Activated CD4-positive, alpha-beta T cell treated with anti-CD3 and anti-CD28 coated beads, Interleukin-2, amount 50 U/mL, for 16 hours (primary cell): Measurements from ENCODE around the gene CNPY3.
A peak's percentile ranks its signal among the peaks of the same experiment; 100 is the strongest.
"Not testable (repeated sequence)": the region's sequence is repeated elsewhere in the genome, so short reads cannot be mapped to it uniquely, and the experiment has no call there.

Source experiments
- DNase-seq: peaks from one replicate; pipeline ENCODE4 v3.0.0-alpha.2; 2020

The CNPY3 gene

DNA sequence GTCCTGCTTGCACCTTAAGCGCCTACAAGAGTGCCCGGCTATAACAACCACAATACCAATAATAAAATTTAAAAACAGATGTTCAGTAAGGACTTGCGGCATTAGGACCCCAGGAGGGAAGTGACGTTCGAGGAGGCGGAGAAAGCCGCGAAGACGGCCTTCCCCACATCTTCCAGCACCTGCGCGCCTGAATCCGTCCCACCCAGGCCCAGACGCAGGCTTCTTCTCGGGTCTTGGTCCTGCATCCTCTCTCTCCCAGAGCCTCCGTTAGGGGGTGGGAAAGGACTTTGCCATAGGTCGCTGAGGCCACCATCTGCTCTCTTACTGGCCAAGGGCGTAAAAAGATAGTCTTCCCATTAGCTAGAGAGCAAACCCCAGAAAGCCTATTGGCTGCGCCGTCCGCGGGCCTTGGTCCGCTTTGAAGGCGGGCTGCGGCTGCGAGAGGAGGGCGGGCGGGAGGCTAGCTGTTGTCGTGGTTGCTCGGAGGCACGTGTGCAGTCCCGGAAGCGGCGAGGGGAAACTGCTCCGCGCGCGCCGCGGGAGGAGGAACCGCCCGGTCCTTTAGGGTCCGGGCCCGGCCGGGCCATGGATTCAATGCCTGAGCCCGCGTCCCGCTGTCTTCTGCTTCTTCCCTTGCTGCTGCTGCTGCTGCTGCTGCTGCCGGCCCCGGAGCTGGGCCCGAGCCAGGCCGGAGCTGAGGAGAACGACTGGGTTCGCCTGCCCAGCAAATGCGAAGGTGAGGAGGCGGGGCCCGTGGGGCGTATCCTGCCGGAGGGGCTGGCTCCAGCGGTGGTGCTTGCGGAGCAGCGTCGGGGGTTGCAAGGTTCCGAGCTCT lies at the start of gene CNPY3:
CNPY3 (plus strand) TSS at position 495 of the 835 bp plus-strand sequence; CDS start at position 586, 91 bp downstream.
- peak; percentile 98 for DNase-seq

DNA sequence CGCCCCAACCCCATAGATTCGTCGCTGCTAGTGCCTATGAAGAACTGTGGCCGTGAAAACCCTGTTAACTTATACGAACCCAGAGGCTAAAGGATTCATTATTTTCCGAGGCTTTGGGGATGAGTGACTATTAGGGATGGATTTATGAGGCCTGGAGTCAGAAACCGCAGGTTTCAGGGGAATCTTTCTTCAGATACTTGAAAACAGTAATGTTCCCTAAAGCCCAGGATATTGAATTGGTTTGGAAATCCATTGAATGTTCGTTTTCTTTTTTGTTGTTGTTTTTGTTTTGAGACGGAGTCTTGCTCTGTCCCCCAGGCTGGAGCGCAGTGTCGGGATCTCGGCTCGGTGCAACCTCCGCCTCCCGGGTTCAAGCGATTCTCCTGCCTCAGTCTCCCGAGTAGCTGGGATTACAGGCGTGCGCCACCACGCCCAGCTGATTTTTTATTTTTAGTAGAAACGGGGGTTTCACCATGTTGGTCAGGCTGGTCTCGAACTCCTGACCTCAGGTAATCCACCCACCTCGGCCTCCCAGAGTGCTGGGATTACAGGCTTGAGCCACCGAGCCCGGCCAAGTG lies 49.0 kb upstream of the CNPY3 start:
- DNase-seq, result not testable (repeated sequence)

DNA sequence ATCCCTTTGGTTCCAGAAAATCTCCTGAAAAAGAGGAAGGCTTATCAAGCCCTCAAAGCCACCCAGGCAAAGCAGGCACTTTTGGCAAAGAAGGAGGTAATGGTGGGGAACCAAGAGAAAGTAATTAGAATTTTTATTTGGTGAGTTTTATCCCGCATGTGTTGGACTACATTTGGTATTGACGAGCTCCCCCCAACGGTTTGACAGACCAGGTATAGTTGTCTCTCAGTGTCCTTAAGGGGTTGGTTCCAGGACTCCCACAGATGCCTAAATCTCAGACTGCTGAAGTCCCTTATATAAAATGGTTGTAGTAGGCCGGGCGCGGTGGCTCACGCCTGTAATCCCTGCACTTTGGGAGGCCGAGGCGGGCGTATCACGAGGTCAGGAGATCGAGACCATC lies 48.4 kb upstream of the CNPY3 start:
- peak; percentile 12 for DNase-seq

- DNase-seq, result no peak
Measured at GRCh38 chr6:42885702-42886101, 43.6 kb upstream of the CNPY3 start.

DNA sequence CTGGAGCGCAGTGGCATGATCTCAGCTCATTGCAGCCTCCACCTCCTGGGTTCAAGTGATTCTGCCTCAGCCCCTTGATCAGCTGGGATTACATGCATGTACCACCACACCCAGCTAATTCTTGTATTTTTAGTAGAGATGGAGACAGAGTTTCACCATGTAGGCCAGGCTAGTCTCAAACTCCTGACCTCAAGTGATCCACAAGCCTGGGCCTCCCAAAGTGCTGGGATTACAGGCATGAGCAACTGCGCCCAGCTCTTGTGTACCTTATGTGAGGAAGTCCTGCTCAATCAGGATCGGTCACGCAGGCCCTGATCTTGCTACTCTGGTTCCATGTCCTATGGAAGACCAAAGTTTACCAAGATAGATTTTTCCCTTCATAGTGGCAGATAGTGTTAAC lies 41.1 kb upstream of the CNPY3 start:
- not testable (repeated sequence) for DNase-seq

GRCh38 chr6:42889815-42890214 lies 39.5 kb upstream of the CNPY3 start:
- DNase-seq, result peak; percentile 20

- peak; percentile 96 for DNase-seq
Measured at GRCh38 chr6:42890311-42891198, 38.7 kb upstream of the CNPY3 start.

GRCh38 chr6:42891199-42891722 lies 38.0 kb upstream of the CNPY3 start:
- DNase-seq, result no peak

DNA sequence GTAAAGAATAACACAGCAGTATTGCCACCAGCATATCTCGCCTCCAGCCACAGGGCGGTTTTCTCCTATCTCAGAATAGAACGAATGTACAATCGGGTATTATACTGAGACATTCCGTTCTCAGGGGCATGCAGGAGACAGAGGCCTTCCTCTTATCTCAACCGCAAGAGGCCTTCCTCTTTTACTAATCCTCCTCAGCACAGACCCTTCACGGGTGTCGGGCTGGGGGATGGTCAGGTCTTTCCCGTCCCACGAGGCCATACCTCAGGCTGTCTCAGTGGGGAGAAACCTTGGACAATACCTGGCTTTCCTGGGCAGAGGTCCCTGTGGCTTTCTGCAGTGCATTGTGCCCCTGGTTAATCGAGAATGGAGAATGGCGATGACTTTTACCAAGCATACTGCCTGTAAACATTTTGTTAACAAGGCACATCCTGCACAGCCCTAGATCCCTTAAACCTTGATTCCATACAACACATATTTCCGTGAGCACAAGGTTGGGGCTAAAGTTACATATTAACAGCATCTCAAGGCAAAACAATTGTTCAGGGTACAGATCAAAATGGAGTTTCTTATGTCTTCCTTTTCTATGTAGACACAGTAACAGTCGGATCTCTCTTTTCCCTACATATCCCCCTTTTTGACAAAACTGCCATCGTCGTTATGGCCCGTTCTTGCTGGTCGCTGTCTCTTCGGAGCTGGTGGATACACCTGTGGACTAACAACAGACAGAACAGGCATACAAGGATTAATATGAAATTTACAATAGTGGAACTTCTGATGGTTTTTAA lies 35.0 kb upstream of the CNPY3 start:
- DNase-seq, result not testable (repeated sequence)

DNA sequence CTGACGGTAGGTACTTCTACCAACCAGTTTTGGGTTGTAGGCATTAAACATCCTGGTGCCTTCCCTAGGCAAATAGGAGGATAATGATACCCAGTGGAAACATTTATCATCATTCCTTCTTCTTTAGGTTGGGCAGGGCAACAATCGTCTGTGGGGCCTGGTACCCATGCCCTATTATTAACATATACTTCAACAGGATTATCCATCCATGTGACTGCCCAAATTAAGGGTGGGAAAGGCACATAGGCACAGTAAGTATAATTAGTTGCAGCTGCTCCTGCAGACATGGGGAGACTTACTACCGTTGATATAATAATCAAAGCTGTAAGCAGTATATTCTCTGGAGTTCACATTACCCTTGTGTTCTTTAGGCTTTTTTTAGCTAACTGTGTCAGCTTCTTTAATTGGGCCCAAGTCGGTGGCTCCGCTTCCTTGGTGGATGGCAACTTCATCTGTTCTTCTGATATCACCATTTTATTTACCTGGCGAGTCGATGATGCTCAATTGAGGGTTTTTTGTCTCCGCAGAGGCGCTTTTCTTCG lies 33.0 kb upstream of the CNPY3 start:
- DNase-seq, result no peak

DNA sequence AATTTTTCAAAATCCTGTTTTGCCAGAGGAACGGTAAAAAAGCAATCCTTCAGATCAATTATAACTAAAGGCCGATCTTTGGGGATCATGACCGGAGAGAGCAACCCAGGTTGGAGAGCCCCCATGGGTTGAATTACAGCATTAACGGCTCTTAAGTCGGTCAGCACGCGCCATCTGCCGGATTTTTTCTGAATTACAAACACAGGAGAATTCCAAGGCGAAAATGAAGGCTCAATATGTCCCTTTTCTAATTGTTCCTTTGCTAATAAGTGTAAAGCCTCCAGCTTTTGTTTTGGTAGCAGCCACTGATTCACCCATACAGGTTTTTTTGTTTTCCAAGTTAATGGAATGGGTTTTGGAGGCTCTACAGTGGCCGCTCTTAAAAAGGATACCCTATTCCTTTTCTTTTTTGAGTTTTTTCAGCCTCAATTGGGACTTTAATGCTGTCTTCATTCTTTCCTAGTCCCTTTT lies 30.4 kb upstream of the CNPY3 start:
- peak; percentile 78 for DNase-seq

GRCh38 chr6:42899871-42900270 lies 29.4 kb upstream of the CNPY3 start:
- no peak for DNase-seq

GRCh38 chr6:42901538-42901957 lies 27.7 kb upstream of the CNPY3 start:
- peak; percentile 84 for DNase-seq

- not testable (repeated sequence) for DNase-seq
Measured at GRCh38 chr6:42902429-42903263, 26.6 kb upstream of the CNPY3 start.

- no peak for DNase-seq
Measured at GRCh38 chr6:42904467-42904866, 24.8 kb upstream of the CNPY3 start.

DNA sequence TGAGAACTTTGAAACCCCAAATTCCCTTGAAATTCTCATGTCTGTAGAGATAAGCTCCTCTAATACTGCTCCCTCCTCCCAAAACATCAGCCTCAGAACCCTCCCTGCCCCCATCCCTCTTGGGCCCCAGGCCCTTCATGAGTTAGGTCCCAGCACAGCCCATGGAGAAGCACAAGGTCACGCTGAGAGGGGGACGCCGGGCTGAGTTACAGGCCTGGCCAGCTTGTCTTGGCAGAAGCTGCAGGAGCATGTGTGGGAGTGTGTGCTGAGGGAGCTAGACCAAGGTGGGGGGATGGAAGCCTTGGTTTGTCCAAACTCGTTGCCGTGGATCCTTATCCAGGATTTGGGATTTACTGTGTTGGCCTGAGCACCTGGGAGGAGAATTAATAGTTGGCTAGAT lies 21.9 kb upstream of the CNPY3 start:
- DNase-seq, result no peak

DNA sequence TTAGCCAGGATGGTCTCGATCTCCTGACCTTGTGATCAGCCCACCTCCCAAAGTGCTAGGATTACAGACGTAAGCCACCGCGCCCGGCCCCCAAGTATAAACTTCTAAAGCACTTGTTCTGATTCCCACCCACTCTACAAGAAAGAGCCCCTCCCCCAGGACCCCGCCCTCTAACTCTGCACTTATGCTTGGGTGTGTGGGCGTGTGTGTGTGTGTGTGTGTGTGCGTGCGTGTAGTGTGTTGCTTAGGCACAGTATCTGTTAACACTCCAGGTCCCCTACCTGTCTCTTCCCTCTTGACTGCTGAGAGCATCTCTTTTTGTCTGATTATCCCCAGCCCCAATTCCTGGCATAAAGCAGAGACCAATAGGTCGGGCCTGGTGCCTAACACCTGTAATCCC lies 19.4 kb upstream of the CNPY3 start:
- no peak for DNase-seq

DNA sequence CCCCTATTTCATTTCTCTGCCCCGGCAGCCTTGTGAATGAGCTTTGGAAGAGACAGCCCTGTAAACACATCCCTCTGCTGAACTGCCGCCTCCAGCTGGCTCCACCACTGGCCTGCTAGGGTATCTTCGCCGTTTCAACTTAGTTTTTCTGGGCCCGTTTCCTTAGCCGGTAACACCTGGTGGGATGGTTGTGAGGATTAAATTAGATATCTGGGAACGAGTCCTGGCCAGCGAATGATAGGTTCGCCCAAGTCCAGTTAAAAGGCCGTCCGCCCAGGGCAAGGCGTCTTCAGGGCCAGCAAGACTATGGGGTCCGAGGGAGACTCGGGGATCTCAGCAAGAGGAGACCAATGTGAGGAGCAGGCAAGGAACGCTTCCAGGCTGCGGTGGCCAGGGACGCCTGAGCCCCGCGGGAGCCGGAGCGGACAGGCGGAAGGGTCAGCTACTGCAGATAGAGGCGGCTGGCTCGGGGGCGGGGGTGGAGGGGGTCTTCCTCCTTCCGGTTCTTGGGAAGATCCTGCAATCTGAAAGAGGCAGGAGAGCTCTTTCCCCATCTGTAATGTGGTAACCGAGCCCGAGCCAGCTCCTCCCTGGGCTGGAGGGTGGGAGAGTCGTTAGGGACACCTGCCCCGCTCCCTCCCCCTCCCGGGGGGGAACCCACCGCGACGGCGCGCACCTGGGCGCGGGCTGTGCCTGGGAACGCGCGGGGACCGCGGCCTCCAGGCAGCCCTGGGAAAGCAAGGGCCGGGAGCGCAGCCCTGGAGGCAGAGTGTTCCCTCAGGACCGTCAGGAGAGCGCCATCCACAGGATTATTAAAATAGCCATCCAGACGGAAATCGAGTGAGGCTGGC lies 17.9 kb upstream of the CNPY3 start:
- DNase-seq, result no peak

GRCh38 chr6:42914546-42914945 lies 14.7 kb upstream of the CNPY3 start:
- DNase-seq, result no peak

- no peak for DNase-seq
Measured at GRCh38 chr6:42915732-42916131, 13.5 kb upstream of the CNPY3 start, which contains the start of gene PTCRA. TSS of gene PTCRA (plus strand) at chr6:42916053. CDS start at chr6:42916070, 17 bp downstream.
